Right atrium auricular region (tissue), 2 donors: ENCODE data around the gene ZNF407. TPM values are rescaled to one million over a fixed set of nuclear protein-coding genes. Genes with fewer than 3 reads are reported as not detected.

ENCODE experiments used
- DNase-seq: peaks from one replicate; pipeline ENCODE4 v3.0.0-alpha.2; 2019; ENCODE audit warnings: low spot score
- H3K27ac ChIP-seq, 2 donors: fragments of 200-600 bp; sonication (generic); 1 replicate in 1 of 2; 2 replicates in 1 of 2; pipeline ENCODE4 v1.5.1; 2016 to 2019
- H3K27me3 ChIP-seq, 2 donors: fragments of 200-600 bp; sonication (generic); one replicate each; pipeline versions ENCODE4 v1.5.1 to v1.6.0; 2017 to 2019
- H3K36me3 ChIP-seq: fragments of 200-600 bp; sonication (generic); one replicate; pipeline ENCODE4 v1.5.1; 2016
- H3K4me1 ChIP-seq, 2 donors: fragments of 200-600 bp; sonication (generic); one replicate each; pipeline versions ENCODE4 v1.5.1 to v1.6.0; 2017 to 2019
- H3K4me3 ChIP-seq, 2 donors: fragments of 200-600 bp; sonication (generic); 1 replicate in 1 of 2; 2 replicates in 1 of 2; pipeline ENCODE4 v1.5.1; 2017 to 2019; ENCODE audit warnings: mild to moderate bottlenecking in 1 of 2, moderate library complexity in 1 of 2
- H3K9me3 ChIP-seq, 2 donors: fragments of 200-600 bp; sonication (generic); one replicate each; pipeline ENCODE4 v1.5.1; 2019
- total RNA-seq, 2 donors: library from RNA; depleted of rRNA; stranded (reverse); fragments of >200 nt; gene quantifications; one replicate each; pipeline ENCODE4 v1.1.0, GENCODE V29; 2016
- TF ChIP-seq, protein P1 (sequence below), 2 donors: fragments of 200-600 bp; sonication (generic); IDR thresholded peaks; one replicate each; pipeline ENCODE4 v1.5.1; 2019; ENCODE audit warnings: antibody characterized with exemption in 2 of 2

The ZNF407 gene
- total RNA-seq, 2 donors from 2014 or later = 7.8 to 8.7 TPM

DNA sequence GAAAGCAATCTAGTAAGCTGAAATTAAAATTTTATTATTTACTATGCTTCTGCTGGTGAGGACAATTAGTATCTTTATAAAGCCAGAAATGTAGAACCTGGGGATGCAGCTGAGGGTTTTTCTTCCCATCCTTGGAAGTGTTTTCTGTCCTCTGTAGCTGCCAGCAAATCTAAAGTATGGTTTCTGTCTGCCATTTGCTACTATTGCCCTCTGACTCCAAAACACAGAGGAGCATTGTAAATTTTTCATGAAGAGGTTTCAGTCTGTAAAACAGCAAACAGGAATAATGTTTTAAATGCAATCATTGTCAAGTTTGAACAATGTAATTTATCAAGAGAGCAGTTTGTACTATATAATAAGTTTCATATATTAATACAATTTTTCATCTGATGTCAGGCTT lies 258.8 kb downstream of the ZNF407 start:
- Histone ChIP-seq H3K27ac (no peak overlapping the region), H3K4me3 (no peak overlapping the region), H3K4me1 (no peaks in the 10 kb centered on the region), H3K27me3 (no peaks in the 10 kb centered on the region), H3K9me3 (no peaks in the 10 kb centered on the region), H3K36me3 (no peaks in the 10 kb centered on the region)
- TF ChIP-seq, protein P1, sequence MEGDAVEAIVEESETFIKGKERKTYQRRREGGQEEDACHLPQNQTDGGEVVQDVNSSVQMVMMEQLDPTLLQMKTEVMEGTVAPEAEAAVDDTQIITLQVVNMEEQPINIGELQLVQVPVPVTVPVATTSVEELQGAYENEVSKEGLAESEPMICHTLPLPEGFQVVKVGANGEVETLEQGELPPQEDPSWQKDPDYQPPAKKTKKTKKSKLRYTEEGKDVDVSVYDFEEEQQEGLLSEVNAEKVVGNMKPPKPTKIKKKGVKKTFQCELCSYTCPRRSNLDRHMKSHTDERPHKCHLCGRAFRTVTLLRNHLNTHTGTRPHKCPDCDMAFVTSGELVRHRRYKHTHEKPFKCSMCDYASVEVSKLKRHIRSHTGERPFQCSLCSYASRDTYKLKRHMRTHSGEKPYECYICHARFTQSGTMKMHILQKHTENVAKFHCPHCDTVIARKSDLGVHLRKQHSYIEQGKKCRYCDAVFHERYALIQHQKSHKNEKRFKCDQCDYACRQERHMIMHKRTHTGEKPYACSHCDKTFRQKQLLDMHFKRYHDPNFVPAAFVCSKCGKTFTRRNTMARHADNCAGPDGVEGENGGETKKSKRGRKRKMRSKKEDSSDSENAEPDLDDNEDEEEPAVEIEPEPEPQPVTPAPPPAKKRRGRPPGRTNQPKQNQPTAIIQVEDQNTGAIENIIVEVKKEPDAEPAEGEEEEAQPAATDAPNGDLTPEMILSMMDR (IDR thresholded peaks at IDR 0.05) = no peak
- no peak for DNase-seq

DNA sequence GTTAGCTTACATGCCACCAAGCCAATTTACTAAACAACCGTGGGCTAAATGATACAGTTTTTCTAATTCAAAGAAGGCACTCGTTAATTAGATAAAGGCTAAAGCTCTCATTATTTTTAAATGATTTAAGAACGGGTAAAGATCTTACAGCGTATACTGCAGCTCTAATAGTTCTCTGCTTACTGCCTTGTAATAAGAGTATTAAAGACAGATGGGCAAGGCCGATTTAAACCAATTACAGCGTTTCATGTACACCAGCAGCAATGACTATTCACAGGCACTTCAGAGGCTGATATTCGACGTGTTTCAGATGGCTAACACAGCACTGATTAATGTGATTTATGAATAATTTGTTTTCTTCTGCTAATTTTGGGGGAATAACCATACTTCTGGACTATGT lies 259.3 kb downstream of the ZNF407 start:
- Histone ChIP-seq H3K36me3 (no peaks in the 10 kb centered on the region), H3K27ac (no peak overlapping the region), H3K27me3 (no peaks in the 10 kb centered on the region), H3K4me1 (no peaks in the 10 kb centered on the region), H3K9me3 (no peaks in the 10 kb centered on the region), H3K4me3 (no peak overlapping the region)
- DNase-seq = no peak
- TF ChIP-seq, protein P1 (IDR thresholded peaks at IDR 0.05) = no peak

DNA sequence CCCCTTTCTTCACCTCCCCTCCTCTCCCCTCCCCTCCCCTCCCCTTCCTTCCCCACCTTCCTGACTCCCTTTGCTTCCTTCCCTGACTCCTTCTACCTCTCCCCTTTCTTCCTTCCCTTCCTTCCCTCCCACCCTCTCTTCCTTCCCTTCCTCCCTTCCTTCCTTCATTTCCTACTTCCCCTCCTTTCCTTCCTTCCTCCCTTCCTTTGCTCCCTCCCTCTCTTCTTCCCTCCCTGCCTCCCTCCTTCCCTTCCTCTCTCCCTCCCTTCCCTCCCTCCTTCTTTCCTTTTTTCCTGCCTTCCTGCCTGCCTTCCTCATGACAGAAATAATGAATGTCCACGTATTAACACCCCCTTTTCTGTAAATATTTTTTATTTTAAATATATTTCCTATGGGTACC lies 260.2 kb downstream of the ZNF407 start:
- TF ChIP-seq, protein P1 (IDR thresholded peaks at IDR 0.05) = no peak
- no peaks in the 10 kb centered on the region for H3K9me3 ChIP-seq
- H3K27me3 ChIP-seq = no peaks in the 10 kb centered on the region
- no peaks in the 10 kb centered on the region for H3K36me3 ChIP-seq
- no peak overlapping the region for H3K4me3 ChIP-seq
- no peak for DNase-seq
- no peaks in the 10 kb centered on the region for H3K4me1 ChIP-seq
- H3K27ac ChIP-seq = no peak overlapping the region

DNA sequence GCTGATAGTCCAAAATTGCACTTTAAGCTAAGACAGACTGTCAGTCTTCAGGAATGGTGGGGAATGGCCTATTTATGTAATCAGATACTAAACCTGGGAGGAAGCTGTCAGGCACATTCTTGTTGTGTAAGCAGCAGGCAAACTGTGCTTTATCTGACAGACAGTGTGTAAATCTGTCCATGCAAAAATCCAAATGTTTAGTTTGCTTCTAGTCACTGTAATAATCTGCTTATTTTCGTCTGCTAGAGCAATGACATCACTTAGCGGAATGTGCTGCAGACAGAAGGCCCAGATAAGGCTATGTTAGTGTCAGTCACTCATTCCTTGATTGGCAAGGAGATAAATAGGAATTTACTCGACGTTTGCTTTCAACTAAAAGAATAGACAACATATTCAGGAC lies 263.5 kb downstream of the ZNF407 start:
- H3K4me3 ChIP-seq = no peak overlapping the region
- H3K27ac ChIP-seq = peak overlapping the region; percentile 43 to 84
- no peaks in the 10 kb centered on the region for H3K27me3 ChIP-seq
- no peak for DNase-seq
- no peaks in the 10 kb centered on the region for H3K9me3 ChIP-seq
- TF ChIP-seq, protein P1 (IDR thresholded peaks at IDR 0.05) = no peak
- H3K36me3 ChIP-seq = no peaks in the 10 kb centered on the region
- no peaks in the 10 kb centered on the region for H3K4me1 ChIP-seq

DNA sequence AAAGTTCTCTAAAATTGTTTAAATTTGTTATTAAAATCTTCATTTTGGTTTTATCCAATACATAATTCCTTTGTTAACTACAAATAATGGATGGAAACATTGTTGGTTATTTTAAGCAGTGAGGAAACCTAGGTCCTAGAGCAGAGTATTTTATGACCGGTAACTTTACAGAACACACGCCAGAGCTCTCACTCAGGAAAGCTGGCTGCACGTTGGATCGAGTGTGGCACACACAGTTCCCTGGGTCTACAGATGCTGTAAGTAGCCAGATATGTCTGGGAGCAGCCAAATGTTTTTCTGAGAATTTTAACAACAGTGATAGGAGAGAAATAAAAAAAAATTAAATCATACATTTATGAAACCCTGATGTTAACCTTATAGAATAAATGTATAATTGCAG lies 264.4 kb downstream of the ZNF407 start:
- no peak for DNase-seq
- Histone ChIP-seq H3K4me3 (no peak overlapping the region), H3K27ac (peak overlapping the region; percentile 43 to 84)

DNA sequence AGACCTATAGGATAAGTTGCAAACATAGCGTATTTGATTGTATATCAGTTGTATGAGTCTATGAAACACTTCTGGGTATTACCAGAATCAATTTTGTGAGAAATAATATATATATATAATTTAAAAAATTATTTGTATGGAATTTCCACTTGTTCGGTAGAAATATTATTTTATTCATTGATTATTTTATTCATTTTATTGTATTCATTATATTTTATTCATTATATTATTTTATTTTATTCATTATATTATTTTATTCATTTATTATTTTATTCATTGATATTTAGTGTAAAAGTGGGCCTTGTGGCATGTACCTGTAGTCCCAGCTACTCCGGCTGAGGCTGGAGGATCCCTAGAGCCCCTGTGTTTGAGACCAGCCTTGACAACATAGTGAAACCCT lies 268.9 kb downstream of the ZNF407 start:
- no peak for DNase-seq
- TF ChIP-seq, protein P1 (IDR thresholded peaks at IDR 0.05) = no peak
- H3K27ac ChIP-seq = peak overlapping the region in 1 of 2 donors; percentile 59

More for the DNA sequence above, 264.4 kb downstream of the ZNF407 start:
- H3K9me3 ChIP-seq = no peaks in the 10 kb centered on the region
- no peaks in the 10 kb centered on the region for H3K4me1 ChIP-seq
- no peaks in the 10 kb centered on the region for H3K27me3 ChIP-seq
- no peaks in the 10 kb centered on the region for H3K36me3 ChIP-seq
- TF ChIP-seq, protein P1 (IDR thresholded peaks at IDR 0.05) = no peak

More for the DNA sequence above, 268.9 kb downstream of the ZNF407 start:
- H3K4me3 ChIP-seq = no peak overlapping the region
- H3K36me3 ChIP-seq = no peaks in the 10 kb centered on the region
- H3K27me3 ChIP-seq = no peaks in the 10 kb centered on the region
- H3K4me1 ChIP-seq = peaks cover 0 to 10% of the 10 kb centered on the region in 2 donors
- no peaks in the 10 kb centered on the region for H3K9me3 ChIP-seq
